BE2C (cell line): Measurements from ENCODE around the gene TMEM154.

ENCODE experiments used
- DNase-seq: peaks from one replicate; pipeline ENCODE4 v3.0.0-alpha.2; 2020
- H3K27me3 ChIP-seq: fragments of 250-450 bp; sonication (Bioruptor Pico); 2 replicates; pipeline ENCODE4 v1.5.1; 2020; ENCODE audit warnings: mild to moderate bottlenecking
- H3K36me3 ChIP-seq: fragments of 250-450 bp; sonication (Bioruptor Pico); 2 replicates; pipeline ENCODE4 v1.5.1; 2020; ENCODE audit warnings: mild to moderate bottlenecking
- H3K4me1 ChIP-seq: fragments of 250-450 bp; sonication (Bioruptor Pico); 2 replicates; pipeline ENCODE4 v1.5.1; 2020
- H3K4me3 ChIP-seq: 2 replicates; pipeline ENCODE4 v1.5.1; 2011; ENCODE audit warnings: low read depth, low read length
- H3K9me3 ChIP-seq: fragments of 250-450 bp; sonication (Bioruptor Pico); 2 replicates; pipeline ENCODE4 v1.5.1; 2020
- TF ChIP-seq, protein P1 (sequence below): IDR thresholded peaks from 2 replicates; pipeline ENCODE4 v1.5.1; 2012; ENCODE audit warnings: mild to moderate bottlenecking, low read depth, low read length

Gene TMEM154

GRCh38 chr4:152605031-152605430 is 74.8 kb downstream of the TMEM154 start:
- TF ChIP-seq, protein P1, sequence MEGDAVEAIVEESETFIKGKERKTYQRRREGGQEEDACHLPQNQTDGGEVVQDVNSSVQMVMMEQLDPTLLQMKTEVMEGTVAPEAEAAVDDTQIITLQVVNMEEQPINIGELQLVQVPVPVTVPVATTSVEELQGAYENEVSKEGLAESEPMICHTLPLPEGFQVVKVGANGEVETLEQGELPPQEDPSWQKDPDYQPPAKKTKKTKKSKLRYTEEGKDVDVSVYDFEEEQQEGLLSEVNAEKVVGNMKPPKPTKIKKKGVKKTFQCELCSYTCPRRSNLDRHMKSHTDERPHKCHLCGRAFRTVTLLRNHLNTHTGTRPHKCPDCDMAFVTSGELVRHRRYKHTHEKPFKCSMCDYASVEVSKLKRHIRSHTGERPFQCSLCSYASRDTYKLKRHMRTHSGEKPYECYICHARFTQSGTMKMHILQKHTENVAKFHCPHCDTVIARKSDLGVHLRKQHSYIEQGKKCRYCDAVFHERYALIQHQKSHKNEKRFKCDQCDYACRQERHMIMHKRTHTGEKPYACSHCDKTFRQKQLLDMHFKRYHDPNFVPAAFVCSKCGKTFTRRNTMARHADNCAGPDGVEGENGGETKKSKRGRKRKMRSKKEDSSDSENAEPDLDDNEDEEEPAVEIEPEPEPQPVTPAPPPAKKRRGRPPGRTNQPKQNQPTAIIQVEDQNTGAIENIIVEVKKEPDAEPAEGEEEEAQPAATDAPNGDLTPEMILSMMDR: no peak
- Histone ChIP-seq H3K36me3 (no peaks in the 10 kb centered on the region), H3K27me3 (no peaks in the 10 kb centered on the region), H3K4me3 (no peak overlapping the region), H3K4me1 (no peaks in the 10 kb centered on the region), H3K9me3 (no peaks in the 10 kb centered on the region)
- DNase-seq: no peak

GRCh38 chr4:152601156-152601555 is 78.6 kb downstream of the TMEM154 start:
- no peaks in the 10 kb centered on the region for H3K36me3 ChIP-seq
- TF ChIP-seq, protein P1: no peak
- no peak for DNase-seq
- no peaks in the 10 kb centered on the region for H3K4me1 ChIP-seq
- H3K9me3 ChIP-seq: no peaks in the 10 kb centered on the region
- H3K4me3 ChIP-seq: no peak overlapping the region
- H3K27me3 ChIP-seq: no peaks in the 10 kb centered on the region

- TF ChIP-seq, protein P1: no peak
- H3K9me3 ChIP-seq: no peaks in the 10 kb centered on the region
- no peak for DNase-seq
- no peaks in the 10 kb centered on the region for H3K27me3 ChIP-seq
- H3K4me3 ChIP-seq: no peak overlapping the region
- no peaks in the 10 kb centered on the region for H3K4me1 ChIP-seq
- no peaks in the 10 kb centered on the region for H3K36me3 ChIP-seq
Measured at GRCh38 chr4:152599636-152600035, 80.2 kb downstream of the TMEM154 start.

DNA sequence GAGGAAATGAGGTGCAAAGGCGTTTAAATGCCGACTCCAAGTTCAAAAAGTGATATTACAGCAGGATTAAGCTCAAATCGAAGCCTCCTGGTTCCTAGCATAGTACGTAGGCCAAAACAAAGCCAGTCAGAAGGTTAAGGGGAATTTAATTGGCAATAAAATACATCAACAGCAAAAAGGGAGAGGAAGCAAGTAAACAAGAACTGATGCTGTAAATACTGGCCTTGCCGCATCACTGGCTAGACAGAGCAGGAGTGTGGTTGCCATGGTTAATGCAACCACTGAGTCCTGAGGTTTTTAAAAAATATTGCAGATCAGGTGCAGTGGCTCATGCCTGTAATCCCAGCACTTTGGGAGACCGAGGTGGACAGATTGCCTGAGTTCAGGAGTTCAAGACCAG is 80.7 kb downstream of the TMEM154 start:
- TF ChIP-seq, protein P1: no peak
- H3K4me3 ChIP-seq: no peak overlapping the region
- DNase-seq: no peak
- H3K9me3 ChIP-seq: no peaks in the 10 kb centered on the region
- H3K4me1 ChIP-seq: no peaks in the 10 kb centered on the region
- H3K27me3 ChIP-seq: no peaks in the 10 kb centered on the region
- no peaks in the 10 kb centered on the region for H3K36me3 ChIP-seq

- Histone ChIP-seq H3K4me3 (no peak overlapping the region), H3K4me1 (no peaks in the 10 kb centered on the region), H3K36me3 (no peaks in the 10 kb centered on the region), H3K9me3 (no peaks in the 10 kb centered on the region), H3K27me3 (no peaks in the 10 kb centered on the region)
- TF ChIP-seq, protein P1: no peak
- DNase-seq: no peak
Measured at GRCh38 chr4:152598454-152598853, 81.3 kb downstream of the TMEM154 start.

DNA sequence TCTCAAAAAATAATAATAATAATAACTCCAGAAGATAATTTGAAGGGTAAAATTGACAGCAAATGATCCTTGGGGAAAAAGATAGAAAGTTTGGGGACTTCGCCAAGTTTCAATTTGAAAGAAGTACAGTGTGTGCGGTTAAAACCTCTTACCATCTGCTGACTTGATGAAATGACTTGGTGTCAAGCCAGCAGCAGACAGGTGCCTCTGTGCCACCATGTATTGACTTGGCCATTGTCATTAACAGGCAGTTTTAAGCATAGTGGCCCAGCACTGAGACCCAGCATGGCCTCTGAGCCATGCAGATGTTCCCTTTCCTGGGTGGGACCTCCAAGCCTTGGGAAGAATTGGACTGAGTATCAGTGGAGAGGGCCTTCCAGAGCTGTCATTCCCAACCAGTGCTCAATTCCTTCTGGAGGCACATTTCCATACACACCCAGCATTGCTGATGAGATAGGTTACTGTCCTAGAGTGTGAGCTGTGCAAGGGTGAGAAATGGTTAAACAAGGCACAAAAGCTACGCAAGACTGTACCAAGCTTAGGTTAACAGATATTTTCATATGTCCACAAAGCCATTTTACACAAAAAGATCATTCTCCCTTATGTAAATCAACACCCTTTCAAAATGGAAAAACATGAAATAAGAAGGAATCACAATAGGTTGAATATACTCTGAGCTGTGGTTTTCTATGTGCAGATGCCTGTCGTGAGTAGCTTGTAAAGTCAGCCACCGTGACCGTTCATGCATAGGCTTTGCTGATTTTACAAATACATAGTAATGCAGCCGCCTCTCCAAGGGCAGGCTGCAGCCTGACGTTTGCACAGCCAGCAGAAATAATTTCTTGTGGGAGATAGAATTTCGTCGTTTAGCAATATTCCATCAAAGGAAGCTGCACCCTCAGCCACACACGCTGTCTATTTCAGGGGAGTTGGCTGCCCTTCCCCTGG is 84.5 kb downstream of the TMEM154 start:
- TF ChIP-seq, protein P1: no peak
- H3K4me1 ChIP-seq: no peaks in the 10 kb centered on the region
- no peaks in the 10 kb centered on the region for H3K27me3 ChIP-seq
- no peak overlapping the region for H3K4me3 ChIP-seq
- H3K9me3 ChIP-seq: no peaks in the 10 kb centered on the region
- H3K36me3 ChIP-seq: no peaks in the 10 kb centered on the region
- no peak for DNase-seq
